ENCODE measurements around the gene RANBP17. TPM values are rescaled to one million over a fixed set of nuclear protein-coding genes. Genes with fewer than 3 reads are reported as not detected.

Gene RANBP17
- polyA plus RNA-seq, 1 of the 3 experiments (the other 2 are of a cell fraction) = 6.0 TPM

GRCh38 chr5:171336521-171337209, 474.8 kb downstream of the RANBP17 start:
- TF ChIP-seq FOXM1 (IDR thresholded peaks at IDR 0.05; ENCODE audit: low read depth) = no peak
- no peak for TF ChIP-seq NRF1 (IDR thresholded peaks at IDR 0.05; ENCODE audit: low read depth, low read length)
- TF ChIP-seq ELF1 (IDR thresholded peaks at IDR 0.05) = no peak
- TF ChIP-seq SIN3A (IDR thresholded peaks at IDR 0.05; ENCODE audit: borderline replicate concordance, low read depth, low read length) = no peak
- no peak for TF ChIP-seq PBX3 (IDR thresholded peaks at IDR 0.05)
- no peak for TF ChIP-seq USF1 (IDR thresholded peaks at IDR 0.05; ENCODE audit: borderline replicate concordance, low read depth)
- no peak for TF ChIP-seq REST (IDR thresholded peaks at IDR 0.05; ENCODE audit: low read depth, low read length)
- TF ChIP-seq MAX (IDR thresholded peaks at IDR 0.05; ENCODE audit: low read depth) = no peak
- TF ChIP-seq RXRA (IDR thresholded peaks at IDR 0.05; ENCODE audit: borderline replicate concordance, low read depth) = no peak
- TF ChIP-seq IRF3 (IDR thresholded peaks at IDR 0.05; ENCODE audit: low read depth, low read length) = no peak
- no peak for TF ChIP-seq SMC3 (IDR thresholded peaks at IDR 0.05; ENCODE audit: low read depth, low read length)
- no peak for TF ChIP-seq YY1 (IDR thresholded peaks at IDR 0.05; ENCODE audit: low read depth)
- TF ChIP-seq FOSL2 (IDR thresholded peaks at IDR 0.05; ENCODE audit: borderline replicate concordance, low read depth) = no peak
- TF ChIP-seq EP300 (IDR thresholded peaks at IDR 0.05; ENCODE audit: borderline replicate concordance in 1 of 2, low read depth in 1 of 2, low read length in 1 of 2) = no peak
- no peak for TF ChIP-seq ZBTB33 (IDR thresholded peaks at IDR 0.05; ENCODE audit: borderline replicate concordance, low read depth)
- TF ChIP-seq MEF2A (IDR thresholded peaks at IDR 0.05; ENCODE audit: borderline replicate concordance, low read depth) = no peak
- Histone ChIP-seq H3K9ac (no peak overlapping the region), H3K27ac (ENCODE audit: low read depth in 2 of 2, low read length in 1 of 2) (no peak overlapping the region), H4K20me1 (ENCODE audit: insufficient read depth) (no peaks in the 10 kb centered on the region), H3K79me2 (ENCODE audit: insufficient read depth) (no peaks in the 10 kb centered on the region), H3K4me3 (ENCODE audit: low read depth in 2 of 2, low read length in 1 of 2) (no peak overlapping the region; a peak in 1 of 4 replicates), H3K9me2 (no peaks in the 10 kb centered on the region), H2AFZ (ENCODE audit: low read depth) (no peak overlapping the region), H3F3A (replicated peaks; ENCODE audit: insufficient read depth) (no peaks in the 10 kb centered on the region), H3K4me2 (no peak overlapping the region), H3K36me3 (replicated peaks in 1 of 2; ENCODE audit: control insufficient read depth in 1 of 2, insufficient read depth in 2 of 2, low read length in 1 of 2) (no peaks in the 10 kb centered on the region), H3K9me3 (no peaks in the 10 kb centered on the region), H3K4me1 (ENCODE audit: control insufficient read depth in 1 of 2, insufficient read depth in 2 of 2, low read depth in 1 of 2, low read length in 1 of 2) (peaks cover 0 to 6% of the 10 kb centered on the region in 2 experiments; a peak in 1 of 4 replicates), H3K27me3 (ENCODE audit: insufficient read depth) (no peaks in the 10 kb centered on the region)
- no peak for DNase-seq
- POLR2A ChIA-PET = no interaction called here
- 80% methylated on average over 31 of the region's 31 CpGs for WGBS (ENCODE audit: low lambda C conversion rate)
- CTCF ChIA-PET = interaction anchor here (1.4 to 1.5 kb wide), 2 partner anchors 10 to 28 kb away, joined by 3 to 5 read pairs; partner anchors contain the start of gene TLX3

Measured in SK-N-SH (cell line).